GM12865 (cell line): ENCODE measurements around the gene YWHAQ.
"Not testable (repeated sequence)": the region's sequence is repeated elsewhere in the genome, so short reads cannot be mapped to it uniquely, and the experiment has no call there.

ENCODE experiments used
- DNase-seq: peaks from one replicate; pipeline ENCODE4 v3.0.0; 2010; ENCODE audit warnings: low read depth
- H3K4me3 ChIP-seq: 2 replicates; pipeline ENCODE4 v1.5.1; 2011; ENCODE audit warnings: mild to moderate bottlenecking, low read depth, low read length, control low read depth
- TF ChIP-seq, protein P1 (sequence below): IDR thresholded peaks from 2 replicates; pipeline ENCODE4 v1.5.1; 2011; ENCODE audit warnings: low read length, control low read depth, low read depth, inconsistent platforms; ENCODE audit not compliant: insufficient read depth; ENCODE audit errors: missing control alignments

The YWHAQ gene

GRCh38 chr2:9595746-9596145 lies 35.1 kb downstream of the YWHAQ start:
- peak; percentile 7 for DNase-seq
- TF ChIP-seq, protein P1, sequence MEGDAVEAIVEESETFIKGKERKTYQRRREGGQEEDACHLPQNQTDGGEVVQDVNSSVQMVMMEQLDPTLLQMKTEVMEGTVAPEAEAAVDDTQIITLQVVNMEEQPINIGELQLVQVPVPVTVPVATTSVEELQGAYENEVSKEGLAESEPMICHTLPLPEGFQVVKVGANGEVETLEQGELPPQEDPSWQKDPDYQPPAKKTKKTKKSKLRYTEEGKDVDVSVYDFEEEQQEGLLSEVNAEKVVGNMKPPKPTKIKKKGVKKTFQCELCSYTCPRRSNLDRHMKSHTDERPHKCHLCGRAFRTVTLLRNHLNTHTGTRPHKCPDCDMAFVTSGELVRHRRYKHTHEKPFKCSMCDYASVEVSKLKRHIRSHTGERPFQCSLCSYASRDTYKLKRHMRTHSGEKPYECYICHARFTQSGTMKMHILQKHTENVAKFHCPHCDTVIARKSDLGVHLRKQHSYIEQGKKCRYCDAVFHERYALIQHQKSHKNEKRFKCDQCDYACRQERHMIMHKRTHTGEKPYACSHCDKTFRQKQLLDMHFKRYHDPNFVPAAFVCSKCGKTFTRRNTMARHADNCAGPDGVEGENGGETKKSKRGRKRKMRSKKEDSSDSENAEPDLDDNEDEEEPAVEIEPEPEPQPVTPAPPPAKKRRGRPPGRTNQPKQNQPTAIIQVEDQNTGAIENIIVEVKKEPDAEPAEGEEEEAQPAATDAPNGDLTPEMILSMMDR: no peak

DNA sequence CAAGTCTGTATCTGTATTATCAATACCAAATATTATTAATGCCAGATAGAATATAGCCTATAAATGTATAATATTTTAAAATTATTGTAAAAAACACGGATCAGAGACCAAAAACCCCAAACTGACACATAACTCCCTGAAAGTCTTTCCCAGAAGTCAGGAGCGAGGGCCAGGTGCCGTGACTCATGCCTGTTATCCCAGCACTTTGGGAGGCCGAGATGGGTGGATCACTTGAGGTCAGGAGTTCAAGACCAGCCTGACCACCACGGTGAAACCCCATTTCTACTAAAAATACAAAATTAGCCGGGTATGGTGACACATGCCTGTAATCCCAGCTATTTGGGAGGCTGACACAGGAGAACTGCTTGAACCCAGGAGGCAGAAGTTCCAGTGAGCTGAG lies 35.5 kb downstream of the YWHAQ start:
- H3K4me3 ChIP-seq, DNase-seq: not testable (repeated sequence)

More at GRCh38 chr2:9595746-9596145, 35.1 kb downstream of the YWHAQ start:
- H3K4me3 ChIP-seq: peak overlapping the region; percentile 48; the same call in 1 of the 2 replicates

DNA sequence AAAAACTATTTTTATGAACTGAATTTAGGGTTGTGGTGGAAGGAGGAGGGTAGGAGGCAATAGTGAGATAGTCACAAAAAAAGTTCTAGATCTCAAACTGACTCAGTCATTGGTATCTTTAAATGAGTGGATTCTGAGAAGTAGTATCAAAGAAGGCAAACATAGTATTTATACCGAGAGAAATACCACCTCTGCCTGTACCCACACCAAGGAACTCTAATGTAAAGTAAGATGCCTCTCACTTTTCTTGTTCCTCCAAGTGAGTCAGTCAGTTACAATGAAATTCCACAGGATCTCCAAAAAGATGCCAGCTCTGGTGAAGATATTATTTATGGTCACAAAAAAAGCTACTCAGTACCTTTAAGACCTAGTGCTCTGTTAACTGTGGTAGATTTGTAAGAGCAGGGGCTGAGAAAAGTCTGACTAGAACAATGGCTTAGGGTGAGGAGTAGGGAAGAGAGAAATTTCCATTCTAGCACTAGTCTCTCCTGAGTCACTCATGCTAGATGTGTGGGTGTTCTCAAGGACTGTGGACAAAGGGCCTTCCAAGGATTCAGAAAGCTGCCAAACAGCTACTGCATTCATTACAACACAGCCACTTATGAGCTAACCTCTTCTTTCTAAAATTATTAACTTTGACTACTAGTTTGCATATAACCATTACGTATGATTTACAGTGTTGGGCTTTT lies 36.3 kb downstream of the YWHAQ start:
- no peak overlapping the region for H3K4me3 ChIP-seq
- peak; percentile 21 for DNase-seq
- TF ChIP-seq, protein P1: no peak

GRCh38 chr2:9593925-9594324 lies 36.9 kb downstream of the YWHAQ start:
- TF ChIP-seq, protein P1: no peak
- H3K4me3 ChIP-seq: no peak overlapping the region
- DNase-seq: peak; percentile 13

DNA sequence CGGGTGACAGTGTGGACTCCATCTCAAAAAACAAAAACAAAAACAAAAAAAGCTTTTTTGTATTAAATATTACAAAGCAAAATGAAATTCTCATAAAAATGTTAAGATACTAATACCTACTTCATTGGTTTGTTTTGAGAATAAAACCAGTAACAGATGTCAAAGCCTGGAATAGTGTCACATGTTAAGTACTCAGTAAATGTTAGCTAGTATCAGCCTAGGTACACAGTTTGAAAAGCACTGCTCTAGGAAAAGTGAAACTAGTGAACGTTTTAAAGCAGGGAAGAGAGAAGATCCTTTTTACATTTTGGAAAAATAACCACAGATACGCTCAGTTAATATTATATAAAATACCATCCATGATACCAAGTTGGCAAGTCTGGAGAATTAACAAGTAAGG lies 38.1 kb downstream of the YWHAQ start:
- no peak overlapping the region for H3K4me3 ChIP-seq
- TF ChIP-seq, protein P1: no peak
- no peak for DNase-seq

- TF ChIP-seq, protein P1: no peak
- no peak overlapping the region for H3K4me3 ChIP-seq
- no peak for DNase-seq
These were observed 40.2 kb downstream of the YWHAQ start for GRCh38 chr2:9590641-9591040.

- TF ChIP-seq, protein P1: no peak
- no peak for DNase-seq
- H3K4me3 ChIP-seq: no peak overlapping the region
These were observed 44.3 kb downstream of the YWHAQ start for GRCh38 chr2:9586465-9586864.
